Measurements from ENCODE around the gene CFAP57.

DNA sequence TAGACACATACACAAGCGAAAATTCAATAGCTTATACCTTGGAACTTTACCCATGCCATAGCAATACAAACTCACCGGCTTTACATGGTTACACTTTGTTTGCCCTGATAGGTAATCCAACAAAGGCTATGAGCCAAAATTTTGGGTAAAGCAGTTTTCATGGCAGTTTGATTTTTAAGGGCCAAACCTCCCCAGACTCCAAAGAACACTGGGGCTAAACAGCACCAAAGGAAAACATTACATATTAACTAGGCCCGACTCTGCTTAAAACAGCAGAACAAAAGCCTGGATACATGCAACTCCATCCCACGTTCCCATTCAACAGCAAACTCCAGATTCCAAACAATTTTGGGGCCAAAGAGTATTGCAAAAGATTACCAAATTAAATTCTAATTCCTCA lies 93.3 kb downstream of the CFAP57 start:
- TF ChIP-seq POLR2AphosphoS5 (IDR thresholded peaks at IDR 0.05; ENCODE audit: insufficient read depth in 1 of 2, low read depth in 1 of 2) = no peak
- TF ChIP-seq, protein P1, sequence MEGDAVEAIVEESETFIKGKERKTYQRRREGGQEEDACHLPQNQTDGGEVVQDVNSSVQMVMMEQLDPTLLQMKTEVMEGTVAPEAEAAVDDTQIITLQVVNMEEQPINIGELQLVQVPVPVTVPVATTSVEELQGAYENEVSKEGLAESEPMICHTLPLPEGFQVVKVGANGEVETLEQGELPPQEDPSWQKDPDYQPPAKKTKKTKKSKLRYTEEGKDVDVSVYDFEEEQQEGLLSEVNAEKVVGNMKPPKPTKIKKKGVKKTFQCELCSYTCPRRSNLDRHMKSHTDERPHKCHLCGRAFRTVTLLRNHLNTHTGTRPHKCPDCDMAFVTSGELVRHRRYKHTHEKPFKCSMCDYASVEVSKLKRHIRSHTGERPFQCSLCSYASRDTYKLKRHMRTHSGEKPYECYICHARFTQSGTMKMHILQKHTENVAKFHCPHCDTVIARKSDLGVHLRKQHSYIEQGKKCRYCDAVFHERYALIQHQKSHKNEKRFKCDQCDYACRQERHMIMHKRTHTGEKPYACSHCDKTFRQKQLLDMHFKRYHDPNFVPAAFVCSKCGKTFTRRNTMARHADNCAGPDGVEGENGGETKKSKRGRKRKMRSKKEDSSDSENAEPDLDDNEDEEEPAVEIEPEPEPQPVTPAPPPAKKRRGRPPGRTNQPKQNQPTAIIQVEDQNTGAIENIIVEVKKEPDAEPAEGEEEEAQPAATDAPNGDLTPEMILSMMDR (IDR thresholded peaks at IDR 0.05) = no peak

All from vagina (tissue), 2 donors.